Lower leg skin (tissue), 4 donors: Measurements from ENCODE around the gene ORC1. TPM values are rescaled to one million over a fixed set of nuclear protein-coding genes. Genes with fewer than 3 reads are reported as not detected.

Source experiments
- DNase-seq, 2 donors: peaks; one replicate each; pipeline ENCODE4 v3.0.0-alpha.2; 2019; ENCODE audit warnings: low spot score in 2 of 2
- H3K4me3 ChIP-seq: fragments of 200-600 bp; sonication (generic); 2 replicates; pipeline ENCODE4 v1.5.1; 2017; ENCODE audit warnings: mild to moderate bottlenecking, low read depth; ENCODE audit not compliant: poor library complexity, severe bottlenecking
- POLR2A ChIP-seq, 2 donors: fragments of 450-650 bp; IDR thresholded peaks; one replicate each; pipeline ENCODE4 v1.6.1; 2016 to 2017; ENCODE audit warnings: antibody characterized with exemption in 2 of 2, mild to moderate bottlenecking in 1 of 2, moderate library complexity in 1 of 2
- WGBS, 2 donors: methylation state at CpG; one replicate each; pipeline ENCODE4 v1.1.5; 2018; 5-methylcytosine and 5-hydroxymethylcytosine counted together
- intact Hi-C: fragments of 100-400 bp; cut with DNase I; formaldehyde crosslinking; loops from one replicate; pipeline ENCODE4 v1.15.0; 2023; ENCODE audit warnings: low total_unique reads
- total RNA-seq, 4 donors: library from RNA; depleted of rRNA; stranded (reverse); fragments of >200 nt; gene quantifications; one replicate each; pipeline ENCODE4 v1.1.0, GENCODE V29; 2016
- TF ChIP-seq, protein P1 (sequence below), 3 donors: fragments of 450-650 bp; IDR thresholded peaks; one replicate each; pipeline ENCODE4 v1.5.1; 2016; ENCODE audit warnings: antibody characterized with exemption in 3 of 3, mild to moderate bottlenecking in 3 of 3, moderate library complexity in 2 of 3

ORC1 gene
- total RNA-seq, 4 donors from 2014 or later, result 0.29 to 1.3 (median 0.72) TPM

DNA sequence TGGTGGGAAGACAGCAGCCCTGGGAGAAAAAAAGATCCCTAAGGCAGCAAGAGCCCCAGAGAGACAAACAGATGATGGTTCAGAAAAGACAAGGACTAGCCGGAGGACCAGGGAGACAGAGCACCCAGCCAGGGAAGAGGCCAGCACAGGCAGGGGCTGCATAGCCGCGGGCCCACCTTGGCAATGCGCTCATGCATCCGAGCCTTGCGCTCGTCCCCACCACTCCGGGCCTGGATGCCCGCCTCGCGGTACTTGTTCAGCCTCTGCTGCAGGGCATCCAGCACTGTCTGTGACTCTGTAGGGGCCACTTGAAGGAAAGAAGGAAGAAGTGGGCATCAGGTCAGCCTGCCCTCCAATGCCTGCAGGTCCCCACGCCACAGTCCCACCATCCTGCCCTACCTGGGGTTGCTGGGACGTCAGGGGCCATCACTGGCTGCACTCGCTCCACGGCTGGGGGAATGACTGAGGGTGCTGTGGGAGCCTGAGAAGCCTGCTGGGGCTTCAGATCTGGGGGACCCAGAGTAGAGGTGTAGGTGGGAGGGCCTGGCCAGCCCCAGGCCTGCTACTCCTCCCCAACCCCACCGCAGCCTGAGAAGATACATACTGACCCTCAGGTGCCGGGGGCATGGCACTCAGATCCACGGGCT lies 45.2 kb downstream of the ORC1 start:
- WGBS, 2 donors, result 92 to 95% methylated on average over 16 to 17 of the region's 18 CpGs
- intact Hi-C loops, result no loop called here
- DNase-seq, result peak in 1 of 2 donors; percentile 61
- no peak overlapping the region for H3K4me3 ChIP-seq
- TF ChIP-seq, protein P1, sequence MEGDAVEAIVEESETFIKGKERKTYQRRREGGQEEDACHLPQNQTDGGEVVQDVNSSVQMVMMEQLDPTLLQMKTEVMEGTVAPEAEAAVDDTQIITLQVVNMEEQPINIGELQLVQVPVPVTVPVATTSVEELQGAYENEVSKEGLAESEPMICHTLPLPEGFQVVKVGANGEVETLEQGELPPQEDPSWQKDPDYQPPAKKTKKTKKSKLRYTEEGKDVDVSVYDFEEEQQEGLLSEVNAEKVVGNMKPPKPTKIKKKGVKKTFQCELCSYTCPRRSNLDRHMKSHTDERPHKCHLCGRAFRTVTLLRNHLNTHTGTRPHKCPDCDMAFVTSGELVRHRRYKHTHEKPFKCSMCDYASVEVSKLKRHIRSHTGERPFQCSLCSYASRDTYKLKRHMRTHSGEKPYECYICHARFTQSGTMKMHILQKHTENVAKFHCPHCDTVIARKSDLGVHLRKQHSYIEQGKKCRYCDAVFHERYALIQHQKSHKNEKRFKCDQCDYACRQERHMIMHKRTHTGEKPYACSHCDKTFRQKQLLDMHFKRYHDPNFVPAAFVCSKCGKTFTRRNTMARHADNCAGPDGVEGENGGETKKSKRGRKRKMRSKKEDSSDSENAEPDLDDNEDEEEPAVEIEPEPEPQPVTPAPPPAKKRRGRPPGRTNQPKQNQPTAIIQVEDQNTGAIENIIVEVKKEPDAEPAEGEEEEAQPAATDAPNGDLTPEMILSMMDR (IDR thresholded peaks at IDR 0.05), result no peak
- TF ChIP-seq POLR2A (IDR thresholded peaks at IDR 0.05), result no peak

DNA sequence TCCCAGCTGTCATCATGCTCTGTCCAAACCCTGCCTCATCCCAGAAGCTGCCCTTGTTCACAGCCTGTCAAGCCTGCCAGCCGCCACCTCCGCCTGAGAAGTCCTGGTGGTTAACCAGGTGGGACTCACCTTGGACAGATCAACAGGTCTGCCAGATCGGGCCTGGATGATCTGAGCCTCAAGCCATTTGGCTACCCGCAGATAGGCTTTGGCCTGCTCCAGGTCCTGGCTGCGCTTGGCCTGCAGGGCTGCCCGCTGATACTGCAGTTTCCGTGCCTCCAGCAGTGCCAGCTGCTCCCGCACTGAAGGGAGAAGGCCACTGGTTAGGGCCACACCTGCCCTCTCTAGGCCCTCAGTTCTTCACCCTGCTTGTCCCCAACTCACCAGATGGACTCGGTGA lies 46.8 kb downstream of the ORC1 start:
- TF ChIP-seq, protein P1 (IDR thresholded peaks at IDR 0.05), result no peak
- no peak for TF ChIP-seq POLR2A (IDR thresholded peaks at IDR 0.05)
- intact Hi-C loops, result no loop called here
- WGBS, 2 donors, result 90 to 96% methylated on average over 4 to 5 of the region's 9 CpGs
- H3K4me3 ChIP-seq, result no peak overlapping the region
- no peak for DNase-seq

DNA sequence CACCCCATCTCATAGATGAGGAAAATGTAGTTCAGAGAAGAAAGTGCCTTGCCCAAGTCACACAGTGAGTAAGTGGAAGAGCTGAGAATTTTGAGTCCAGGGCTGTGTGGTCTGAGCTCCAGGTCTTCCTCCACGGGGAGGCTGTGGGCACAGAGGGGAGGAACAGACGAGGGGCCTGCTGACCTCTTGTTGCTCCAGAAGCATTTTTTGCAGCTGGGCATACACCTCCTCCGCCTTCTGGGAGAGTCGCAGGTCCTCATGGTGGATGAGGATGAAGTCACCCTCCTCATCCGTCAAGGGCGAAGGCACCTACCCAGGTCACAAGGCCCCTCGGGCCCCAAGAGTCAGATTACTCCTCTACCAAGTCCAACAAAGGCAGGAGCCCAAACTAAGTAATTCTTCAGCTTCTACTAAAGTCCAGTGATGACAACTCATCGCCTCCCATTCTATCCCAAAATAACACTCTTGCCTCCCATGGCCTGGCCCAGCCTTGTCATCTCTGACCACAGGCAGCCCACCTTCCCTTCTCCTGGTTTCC lies 47.3 kb downstream of the ORC1 start:
- H3K4me3 ChIP-seq, result no peak overlapping the region
- WGBS, 2 donors, result 90 to 91% methylated on average over 8 of the region's 8 CpGs
- TF ChIP-seq, protein P1 (IDR thresholded peaks at IDR 0.05), result no peak
- TF ChIP-seq POLR2A (IDR thresholded peaks at IDR 0.05), result no peak
- no peak for DNase-seq
- intact Hi-C loops, result no loop called here

DNA sequence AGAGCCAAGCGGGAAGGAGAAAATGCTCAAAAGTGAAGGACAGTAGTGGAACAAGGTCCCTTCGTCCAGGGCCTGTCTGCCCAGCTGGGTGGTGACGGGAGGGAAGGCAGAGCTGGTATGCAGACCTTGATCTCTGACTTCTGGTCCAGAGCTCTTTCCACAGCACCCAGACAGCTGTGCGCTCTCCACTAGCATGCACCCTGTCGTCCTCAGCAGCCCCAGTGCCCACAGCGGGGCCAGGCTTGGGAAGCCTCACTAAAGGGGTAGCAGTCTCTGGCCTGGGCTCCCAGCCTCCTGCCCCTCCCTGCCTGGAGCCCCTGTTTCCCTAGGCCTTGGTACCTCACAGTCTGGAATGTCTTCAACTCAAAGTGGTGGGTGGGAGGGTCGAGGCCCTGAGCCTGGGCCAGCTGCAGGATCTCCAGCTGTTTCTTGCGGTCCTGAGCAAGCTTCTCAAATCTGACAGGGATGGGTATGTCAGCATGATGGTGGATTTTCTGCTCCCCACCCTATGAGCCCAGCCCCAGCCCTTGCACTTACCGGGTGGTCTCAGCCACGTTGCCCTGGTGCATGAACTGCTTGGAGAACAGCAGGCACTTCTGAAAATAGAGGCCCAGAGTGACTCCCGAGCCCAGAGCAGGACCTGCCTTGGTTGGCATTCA lies 48.2 kb downstream of the ORC1 start:
- TF ChIP-seq, protein P1 (IDR thresholded peaks at IDR 0.05), result no peak
- TF ChIP-seq POLR2A (IDR thresholded peaks at IDR 0.05), result no peak
- peak in 1 of 2 donors; percentile 85 for DNase-seq
- WGBS, 2 donors, result 86 to 89% methylated on average over 11 of the region's 11 CpGs
- no peak overlapping the region for H3K4me3 ChIP-seq
- intact Hi-C loops, result no loop called here

DNA sequence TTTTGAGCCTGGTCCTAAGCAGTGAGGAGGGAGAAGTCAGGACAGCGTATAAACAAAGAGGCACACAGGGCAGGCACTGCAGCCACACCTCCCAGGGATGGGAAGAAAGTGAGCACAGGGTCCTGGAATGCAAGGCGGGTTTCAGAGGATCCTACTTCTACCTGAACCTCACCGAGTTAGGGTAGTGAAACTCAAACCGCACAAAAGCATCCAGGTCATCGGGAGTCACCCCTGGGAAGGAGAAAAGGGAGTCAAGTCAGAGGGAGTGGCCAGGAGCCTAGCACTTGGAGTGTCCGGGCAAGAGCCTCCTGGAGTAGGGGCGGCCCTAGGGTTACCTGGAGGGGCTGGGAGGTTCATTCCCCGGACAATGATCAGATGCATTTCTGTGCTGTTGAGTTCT lies 48.8 kb downstream of the ORC1 start:
- no peak for TF ChIP-seq POLR2A (IDR thresholded peaks at IDR 0.05)
- TF ChIP-seq, protein P1 (IDR thresholded peaks at IDR 0.05), result no peak
- peak in 1 of 2 donors; percentile 68 for DNase-seq
- intact Hi-C loops, result no loop called here
- no peak overlapping the region for H3K4me3 ChIP-seq
- WGBS, 2 donors, result 91 to 94% methylated on average over 8 of the region's 8 CpGs
